Right hindlimb (tissue), 1 donor: ENCODE data around the gene ADAMTS17.

ENCODE experiments used
- DNase-seq: peaks from one replicate; pipeline ENCODE4 v3.0.0-alpha.2; 2018

The ADAMTS17 gene

DNA sequence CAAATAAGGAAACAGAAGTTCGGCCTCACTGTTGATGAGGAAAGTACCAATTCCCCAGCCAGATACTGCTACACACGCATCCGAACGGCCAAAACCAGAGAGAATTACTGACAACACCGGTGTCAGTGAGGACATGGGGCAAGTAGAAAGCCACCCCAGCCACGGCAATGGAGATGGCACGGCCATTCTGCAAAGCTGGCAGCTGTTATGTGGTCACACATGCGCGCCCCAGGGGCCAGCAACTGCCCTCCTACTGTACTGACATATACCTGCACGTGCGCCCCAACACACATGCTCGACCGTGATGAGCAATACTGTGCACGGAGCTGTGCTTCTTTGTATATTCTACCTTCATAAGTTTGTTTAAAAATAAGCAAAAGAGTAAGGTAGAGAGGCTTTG, 217.4 kb downstream of the ADAMTS17 start:
- DNase-seq: no peak

DNA sequence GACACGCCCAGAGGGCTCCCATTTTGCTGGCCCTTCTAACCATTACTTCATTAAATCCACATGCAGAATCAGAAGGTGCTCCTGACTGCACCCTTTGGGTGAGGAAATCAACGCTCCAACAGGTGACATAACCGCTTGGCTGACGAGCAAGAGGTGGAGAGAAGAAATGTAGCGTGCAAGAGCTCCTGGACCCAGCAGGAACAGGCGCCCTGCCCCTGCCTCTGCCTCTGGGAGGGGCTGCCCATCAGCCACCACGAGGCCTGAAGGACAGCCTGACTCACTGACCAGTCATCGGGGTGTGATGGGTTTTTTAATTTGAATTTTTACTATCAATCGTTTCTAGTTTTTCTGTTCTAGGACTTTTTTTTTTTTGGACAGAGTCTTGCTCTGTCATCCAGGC, 218.2 kb downstream of the ADAMTS17 start:
- DNase-seq: no peak

DNA sequence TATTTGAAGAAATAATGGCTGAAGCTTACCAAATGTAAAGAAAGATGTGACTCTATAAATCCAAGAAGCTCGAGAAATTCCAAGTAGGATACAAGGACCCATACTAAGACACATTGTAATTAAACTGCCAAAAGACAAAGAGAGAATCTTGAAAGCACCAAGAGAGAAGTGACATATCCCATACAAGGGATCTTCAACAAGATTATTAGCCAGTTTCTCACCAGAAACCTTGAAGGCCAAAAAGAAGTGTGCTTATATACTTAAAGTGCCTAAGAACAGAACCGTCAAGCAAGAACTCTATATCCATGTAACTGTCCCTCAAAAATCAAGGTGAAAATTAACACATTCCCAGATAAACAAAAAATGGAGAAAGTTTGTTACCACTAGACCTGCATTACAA, 220.5 kb downstream of the ADAMTS17 start:
- DNase-seq: no peak

DNA sequence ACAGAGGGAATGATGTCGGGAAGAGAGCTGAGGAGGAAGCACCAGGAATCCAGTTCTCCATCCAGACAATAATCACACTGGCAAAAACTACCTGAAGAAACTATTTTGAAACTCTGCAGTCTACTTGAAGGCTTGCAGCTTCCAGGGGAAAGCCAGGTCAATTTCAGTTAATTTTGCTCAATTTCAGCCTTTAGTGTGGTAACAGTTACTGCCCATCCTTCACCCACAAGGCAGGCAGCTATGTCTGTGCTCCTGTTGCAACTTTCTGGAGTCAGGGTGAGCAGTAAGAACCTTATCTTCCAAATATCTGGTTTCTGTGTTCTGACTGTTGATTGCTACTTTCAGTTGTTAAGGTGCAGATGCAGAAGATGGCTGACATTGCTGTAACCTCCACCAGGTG, 221.7 kb downstream of the ADAMTS17 start:
- DNase-seq: no peak

DNA sequence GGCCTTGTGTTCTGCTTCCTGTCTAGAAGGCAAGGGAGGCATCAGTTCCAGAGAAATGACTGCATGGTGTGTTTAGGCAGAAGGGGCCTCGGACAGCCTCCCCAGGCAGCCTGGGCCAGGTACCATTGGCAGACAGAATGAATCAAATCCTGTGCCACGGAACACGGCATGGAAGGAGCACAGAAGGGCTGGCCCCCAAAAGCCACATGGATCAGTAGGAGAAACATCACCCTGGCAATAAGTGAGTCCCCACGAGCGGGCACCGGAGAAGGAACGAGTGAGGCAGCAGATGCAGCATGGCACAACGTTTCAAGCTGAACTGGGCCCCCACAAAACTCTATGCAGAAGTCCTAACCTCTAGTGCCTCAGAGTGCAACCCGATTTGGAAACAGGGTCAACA, 223.2 kb downstream of the ADAMTS17 start:
- no peak for DNase-seq

DNA sequence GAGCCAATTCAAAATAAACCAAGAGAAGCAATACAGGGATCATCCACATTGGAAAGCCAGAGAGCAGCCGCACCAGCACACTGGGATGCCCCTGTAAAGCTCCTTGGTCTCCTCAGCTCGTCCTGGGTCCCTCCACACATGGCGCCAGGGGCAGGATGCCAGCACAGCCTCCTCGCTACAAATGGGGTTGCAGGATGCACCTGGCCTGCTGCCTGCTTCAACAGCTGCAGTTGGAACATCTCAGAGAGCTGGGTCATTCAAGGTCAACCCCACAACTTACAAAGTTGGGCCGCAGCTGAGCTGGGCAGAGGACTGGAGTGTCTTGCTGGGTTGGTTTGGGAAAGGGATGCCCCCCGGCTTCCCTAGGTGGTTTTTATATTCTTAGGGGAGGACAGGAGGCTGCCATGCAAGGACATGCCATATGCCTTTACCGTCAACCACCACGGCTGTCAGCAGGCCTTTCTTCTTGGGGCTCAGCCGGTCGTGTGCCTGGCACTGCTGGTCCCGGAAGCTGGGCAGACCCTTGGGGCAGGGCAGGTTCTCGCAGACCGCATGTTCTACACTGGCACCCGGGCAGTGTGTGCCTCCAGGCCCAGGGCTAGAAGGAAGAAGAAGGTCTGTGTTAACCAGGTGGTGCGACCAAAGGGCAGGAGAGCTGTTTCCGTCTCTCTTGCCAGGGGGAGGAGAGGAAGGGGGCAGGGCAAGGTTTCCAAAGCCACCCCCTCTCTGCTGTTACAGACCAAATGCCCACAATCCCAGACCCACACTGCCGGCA, 225.2 kb downstream of the ADAMTS17 start:
- DNase-seq: peak; percentile 82

DNA sequence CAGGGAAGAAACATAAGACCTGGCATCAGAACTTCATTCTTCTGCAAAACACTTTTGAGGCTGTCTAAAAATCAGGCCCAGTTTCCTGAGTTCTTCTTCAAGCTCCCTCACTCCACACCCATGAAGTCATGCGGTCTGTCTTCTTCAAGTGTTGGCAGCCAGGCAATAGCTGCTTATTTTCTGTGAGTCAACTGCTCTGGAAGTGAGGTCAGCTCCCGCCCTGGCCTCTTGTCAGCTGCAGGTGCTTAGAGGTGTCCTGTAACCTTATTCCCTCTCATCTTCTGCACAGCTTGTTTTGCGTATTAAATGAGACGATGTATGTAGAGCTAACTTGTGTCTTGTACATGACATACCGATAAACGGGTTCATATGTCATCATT, 226.1 kb downstream of the ADAMTS17 start:
- no peak for DNase-seq

DNA sequence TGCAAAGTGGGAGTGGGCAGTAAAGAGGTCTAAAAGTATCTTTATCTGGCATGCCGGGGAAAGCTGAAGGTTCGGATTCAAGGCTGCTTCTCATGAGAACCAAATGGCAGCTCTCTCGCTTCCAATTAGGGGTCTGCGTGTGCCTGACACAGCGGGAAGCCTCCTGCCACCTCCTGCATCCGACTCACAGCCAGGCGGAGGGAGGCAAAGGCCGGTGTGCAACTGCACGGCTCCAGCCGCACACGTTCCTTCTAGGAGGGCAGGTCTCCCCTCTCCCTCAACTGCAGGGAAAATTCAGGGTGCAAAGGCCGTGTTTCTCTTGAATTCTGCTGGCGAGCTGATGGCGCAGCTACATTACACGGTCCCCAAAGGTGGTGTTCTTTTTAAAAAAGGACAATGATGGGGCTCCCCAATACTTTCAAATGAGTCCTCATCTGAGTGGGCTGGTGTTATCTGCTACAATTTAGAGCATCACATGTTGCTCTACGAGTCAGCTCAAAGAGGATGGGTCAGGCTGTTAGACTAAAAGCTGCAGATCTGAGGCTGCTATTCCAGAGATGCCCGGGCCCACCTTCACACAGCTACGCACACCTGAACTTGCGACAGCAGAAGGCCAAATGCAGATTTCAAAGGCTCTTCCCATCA, 226.6 kb downstream of the ADAMTS17 start:
- DNase-seq: no peak

DNA sequence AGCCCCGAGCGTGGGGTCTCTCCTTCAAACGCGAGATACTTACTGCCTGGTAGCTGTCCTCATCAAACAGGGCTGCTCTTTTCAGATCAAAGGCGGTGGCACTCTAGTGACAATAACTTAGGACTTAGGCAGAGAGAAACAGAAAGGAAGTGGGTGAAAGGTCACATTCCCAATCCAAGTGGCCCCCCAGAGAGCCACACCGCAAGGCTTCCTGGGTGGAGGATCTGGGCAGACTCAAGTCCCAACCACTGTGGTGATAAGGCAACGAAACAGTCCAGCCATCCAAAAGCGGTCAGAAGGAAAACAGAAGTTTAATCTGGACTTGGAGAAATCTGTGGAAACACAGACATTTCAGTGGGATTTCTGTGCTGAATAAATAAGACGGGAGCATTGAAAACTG, 227.2 kb downstream of the ADAMTS17 start:
- peak; percentile 53 for DNase-seq

DNA sequence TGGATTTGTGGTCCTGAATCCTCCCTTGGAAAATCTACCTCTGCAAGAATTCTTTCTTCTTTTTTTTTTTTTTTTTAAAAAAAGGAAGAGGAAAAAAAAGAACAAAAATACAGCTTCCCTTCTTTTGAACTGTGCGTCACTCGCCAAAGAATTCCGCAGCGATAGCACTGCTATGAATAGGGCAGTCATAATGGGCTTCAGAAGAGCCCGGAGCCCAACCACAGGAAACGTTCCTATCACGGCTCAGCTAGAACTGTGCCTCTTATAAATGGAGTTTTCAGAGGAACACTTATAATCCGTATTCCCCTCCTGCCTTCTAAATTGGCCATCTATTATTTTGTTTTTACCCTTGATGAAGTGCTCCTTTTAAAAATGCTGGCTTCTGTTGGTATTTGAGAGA, 227.7 kb downstream of the ADAMTS17 start:
- peak; percentile 77 for DNase-seq

DNA sequence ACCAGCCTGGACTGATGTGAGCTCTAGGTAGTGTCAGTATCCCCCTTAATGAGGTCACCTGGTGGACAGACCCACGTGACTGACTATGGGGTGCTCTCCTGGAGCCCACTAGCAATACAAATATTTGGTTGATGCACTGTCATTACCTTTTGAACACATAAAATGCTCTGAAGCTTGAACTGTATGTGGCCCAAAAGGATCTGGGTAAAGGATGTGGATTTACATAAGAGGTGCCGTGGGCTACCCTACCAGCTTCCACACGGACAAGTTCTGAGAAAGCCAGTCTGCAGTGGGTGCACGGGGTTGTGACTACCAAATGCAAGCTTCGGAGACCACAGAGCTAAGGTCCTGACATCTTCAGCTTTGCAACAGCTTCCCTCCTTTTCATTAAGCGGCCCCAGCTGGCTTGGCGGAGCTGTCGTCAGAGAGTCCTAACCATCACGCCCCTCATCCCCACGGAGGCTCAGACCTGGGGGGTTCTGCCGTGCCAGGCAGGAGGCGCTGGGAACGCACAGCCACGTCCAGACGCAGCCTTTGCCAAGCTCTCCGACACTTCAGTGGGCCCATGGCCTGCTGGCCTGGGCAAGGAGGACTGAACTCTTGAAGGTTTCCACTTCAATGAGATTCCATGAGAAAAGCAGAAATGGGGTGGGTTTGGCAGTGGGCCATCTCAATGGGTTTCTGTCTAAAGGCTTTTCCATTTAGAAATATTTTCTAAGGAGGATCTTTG, 228.3 kb downstream of the ADAMTS17 start:
- peak; percentile 81 for DNase-seq

DNA sequence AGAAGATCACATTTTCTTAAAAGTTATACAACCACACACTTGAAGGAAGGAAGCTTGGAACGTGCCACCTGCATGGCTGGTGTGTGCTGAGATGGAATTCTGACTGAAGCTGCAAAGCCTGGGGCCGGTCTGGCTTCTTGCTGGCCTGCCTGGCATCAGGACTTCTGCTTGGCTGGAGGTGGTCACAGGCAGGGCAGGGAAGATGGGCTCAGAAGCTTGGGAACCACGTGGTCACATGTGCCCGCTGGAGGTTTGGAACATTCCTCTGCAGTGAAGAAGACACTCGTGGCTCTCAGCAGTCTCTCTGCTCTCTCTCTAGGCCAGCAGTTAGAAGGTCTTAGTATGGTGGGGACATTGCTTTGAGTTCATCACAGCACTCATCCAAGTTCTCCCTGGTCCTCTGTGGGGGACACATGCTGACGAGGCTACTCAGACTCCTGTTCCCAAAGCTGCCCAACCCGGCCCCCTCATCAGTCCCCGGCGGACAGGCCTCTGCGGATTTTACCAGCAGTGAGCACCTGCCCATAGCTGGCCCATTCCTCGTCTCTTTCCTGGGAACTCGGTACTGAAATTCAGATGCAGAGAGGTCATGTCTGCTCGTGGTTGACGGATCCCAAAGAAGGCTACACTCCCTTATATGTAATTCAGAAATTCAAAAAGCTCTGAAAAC, 229.0 kb downstream of the ADAMTS17 start:
- no peak for DNase-seq

DNA sequence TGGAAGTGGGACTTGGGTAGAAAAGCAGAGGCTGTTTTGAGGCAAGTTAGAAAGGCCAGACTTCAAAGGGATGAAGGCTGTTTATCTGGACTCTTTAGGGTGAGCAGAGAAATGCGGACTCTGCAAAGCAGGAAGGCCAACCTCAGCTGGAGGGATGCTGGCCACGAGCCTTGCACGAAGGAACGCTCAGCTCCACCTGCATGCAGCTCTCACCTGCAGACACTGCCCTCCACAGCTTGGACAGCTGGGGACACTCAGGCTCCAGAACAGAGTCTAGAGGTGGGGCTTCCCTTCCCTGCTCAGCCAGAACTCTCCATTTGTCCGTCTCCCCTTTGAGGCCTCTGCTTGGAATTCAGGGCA, 229.7 kb downstream of the ADAMTS17 start:
- no peak for DNase-seq

DNA sequence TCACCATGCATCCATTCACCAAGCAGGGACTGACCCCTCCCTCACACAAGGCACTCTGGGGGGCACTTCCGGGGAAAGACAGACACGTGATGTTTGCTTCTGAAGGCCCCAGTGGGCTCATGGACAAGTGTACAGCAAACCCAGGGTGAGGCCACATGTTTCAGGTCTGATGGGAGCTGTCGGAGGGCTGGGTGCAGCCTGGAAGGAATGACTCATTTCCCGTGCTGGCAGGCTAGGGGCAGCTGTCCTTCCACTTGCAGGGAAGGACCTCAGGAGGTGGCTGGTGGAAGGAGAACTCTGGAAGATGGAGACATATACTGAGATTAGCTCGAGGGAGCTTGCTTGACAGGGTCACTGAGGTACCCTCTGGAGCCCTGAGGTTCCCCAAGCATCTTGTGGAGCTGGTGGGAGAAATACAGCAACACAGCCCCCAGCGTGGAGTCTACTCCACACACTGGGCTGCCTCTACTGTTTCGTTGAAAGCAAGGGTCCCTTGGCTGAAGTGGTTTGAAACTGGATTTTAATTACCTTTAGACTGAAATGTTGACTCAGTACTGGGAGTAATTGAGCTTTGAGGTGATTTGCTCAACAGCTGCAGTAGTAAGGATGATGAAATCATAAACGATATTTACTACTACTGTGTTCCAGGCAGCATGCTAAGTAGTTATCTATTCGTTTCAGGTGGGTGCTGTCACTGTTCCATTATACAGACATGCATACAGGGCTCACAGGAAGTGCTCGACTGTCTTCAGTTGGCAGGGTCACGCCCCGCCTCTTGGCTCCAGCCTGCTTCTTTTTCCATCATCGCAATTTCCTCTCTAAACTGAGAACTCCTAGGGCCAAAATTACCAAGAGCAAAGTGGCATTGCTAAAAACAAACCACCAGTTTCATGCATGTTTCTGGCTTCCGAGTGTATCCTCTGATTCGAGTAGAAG, 230.4 kb downstream of the ADAMTS17 start:
- peak; percentile 67 for DNase-seq

DNA sequence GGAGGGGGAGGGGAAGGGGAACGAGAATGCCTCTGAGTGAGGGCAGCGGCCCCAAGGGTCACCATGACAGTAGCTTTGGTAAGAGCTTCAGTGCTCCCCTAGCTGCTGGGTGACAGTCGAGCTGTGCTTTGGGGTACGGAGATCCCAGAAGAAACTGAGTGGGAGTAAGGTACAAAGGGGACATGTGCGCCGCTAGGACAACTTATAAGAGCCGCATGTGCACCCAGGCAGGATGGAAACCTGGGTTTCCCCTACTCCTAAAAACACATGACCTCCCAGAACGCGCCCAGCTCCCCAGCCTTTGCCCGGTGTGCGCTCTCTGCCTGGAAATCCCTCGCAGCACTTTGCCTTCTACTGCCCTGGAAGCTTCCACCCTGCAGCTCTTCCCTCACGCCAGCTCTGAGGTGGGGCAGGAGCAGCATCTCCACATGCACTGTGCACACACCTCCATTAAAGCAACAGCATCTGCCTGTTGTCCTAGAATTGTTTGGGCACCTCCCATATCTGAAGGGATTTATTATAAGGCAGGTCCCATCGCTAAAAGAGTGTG, 232.2 kb downstream of the ADAMTS17 start:
- no peak for DNase-seq

DNA sequence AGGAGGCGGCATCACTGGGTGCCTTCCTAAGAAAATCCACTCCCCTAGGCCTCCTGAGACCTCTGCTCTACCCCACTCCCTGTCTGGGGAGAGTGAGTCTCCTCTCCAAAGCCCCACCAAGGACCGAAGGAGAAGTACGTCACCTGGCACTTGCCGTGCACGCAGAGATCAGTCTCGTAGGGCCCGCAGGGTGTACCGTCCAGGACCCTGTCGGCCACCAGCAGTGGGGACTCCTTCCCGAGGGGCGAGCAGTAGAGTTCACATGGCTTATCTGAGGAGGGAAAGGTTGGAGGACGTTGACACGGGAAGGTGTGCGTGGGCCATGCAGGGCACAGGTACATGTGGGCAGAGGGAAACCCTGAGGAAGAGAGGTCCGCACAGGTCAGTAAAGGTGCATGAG, 232.9 kb downstream of the ADAMTS17 start:
- DNase-seq: no peak

DNA sequence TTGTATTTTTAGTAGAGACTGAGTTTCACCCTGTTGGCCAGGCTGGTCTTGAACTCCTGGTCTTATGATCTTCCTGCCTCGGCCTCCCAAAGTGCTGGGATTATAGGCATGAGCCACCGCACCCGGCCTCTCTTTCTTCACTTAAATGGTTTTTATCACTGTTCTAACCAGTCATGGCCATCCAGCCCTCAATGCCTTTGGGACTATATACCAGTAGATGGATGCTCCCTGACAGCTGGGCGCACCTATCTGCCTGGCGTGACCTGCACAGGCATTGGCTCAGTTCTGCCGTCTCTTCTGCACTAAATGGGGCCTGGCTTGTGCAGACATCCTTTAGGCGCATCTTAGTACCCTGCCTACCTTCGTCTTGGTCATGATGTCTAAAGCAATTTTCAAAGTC, 233.4 kb downstream of the ADAMTS17 start:
- no peak for DNase-seq

DNA sequence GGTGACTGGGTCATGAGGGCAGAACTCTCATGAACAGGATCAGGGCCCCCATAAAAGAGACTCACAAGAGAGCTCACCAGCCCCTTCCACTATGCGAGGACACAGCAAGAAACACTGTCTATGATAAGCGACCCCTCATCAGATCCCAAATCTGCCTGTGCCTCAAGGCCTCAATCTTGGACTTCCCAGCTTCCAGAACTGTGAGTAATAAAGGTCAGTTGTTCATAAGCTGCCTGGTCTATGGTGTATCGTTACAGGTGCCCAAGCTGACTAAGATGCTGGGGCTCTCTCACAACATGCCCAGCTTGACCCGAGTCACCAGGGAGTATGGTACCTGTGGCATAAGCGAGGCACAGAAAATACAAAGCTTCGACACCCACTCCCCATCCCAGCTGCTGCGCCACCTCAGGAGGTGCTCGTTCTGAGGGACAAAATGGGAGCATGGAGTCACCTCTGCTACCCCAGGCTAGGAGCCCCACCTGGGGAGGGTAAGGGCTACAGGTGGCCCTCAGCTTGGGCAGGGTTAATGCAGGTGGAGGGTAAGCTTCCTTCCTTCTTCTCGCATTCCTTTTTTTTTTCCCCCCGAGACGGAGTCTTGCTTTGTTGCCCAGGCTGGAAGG, 234.1 kb downstream of the ADAMTS17 start:
- DNase-seq: no peak

DNA sequence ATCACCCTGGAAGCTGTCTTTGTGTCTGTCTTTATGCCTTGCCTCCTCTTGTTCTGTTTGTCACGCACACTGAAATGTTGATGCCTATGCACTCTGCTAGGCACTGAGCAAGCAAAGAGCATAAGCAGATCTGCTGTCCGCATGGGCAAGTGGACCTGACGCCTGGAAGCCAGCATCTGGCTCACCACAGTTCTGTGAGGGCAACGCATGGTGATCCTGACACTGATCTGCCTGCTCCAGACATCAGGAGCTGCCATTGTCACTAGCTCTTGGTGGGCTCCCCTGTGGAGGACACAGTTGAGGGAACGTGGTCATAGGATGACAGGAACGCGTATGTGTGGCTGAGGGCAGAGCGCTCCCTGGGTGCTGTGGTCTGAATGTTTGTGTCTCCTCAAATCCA, 234.6 kb downstream of the ADAMTS17 start:
- no peak for DNase-seq

DNA sequence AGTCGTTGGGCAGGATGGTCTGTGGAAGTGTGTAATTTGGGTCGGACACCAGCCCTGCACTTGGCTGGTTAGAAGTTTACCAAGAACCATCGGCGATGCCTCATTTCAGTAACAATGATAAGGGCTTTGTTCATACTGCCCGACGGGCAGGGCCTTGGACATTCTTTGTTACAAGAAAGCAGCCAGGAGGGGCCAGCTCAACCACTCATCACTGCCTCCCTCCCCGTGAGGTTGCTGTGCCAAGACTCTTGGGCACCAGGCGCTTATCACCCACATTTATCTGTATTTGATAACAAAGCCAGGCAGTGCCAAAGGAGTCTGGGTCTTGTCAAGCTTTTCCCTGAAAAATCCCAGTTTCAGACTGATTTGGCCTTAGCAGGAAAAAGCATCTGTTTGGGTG, 235.0 kb downstream of the ADAMTS17 start:
- no peak for DNase-seq

DNA sequence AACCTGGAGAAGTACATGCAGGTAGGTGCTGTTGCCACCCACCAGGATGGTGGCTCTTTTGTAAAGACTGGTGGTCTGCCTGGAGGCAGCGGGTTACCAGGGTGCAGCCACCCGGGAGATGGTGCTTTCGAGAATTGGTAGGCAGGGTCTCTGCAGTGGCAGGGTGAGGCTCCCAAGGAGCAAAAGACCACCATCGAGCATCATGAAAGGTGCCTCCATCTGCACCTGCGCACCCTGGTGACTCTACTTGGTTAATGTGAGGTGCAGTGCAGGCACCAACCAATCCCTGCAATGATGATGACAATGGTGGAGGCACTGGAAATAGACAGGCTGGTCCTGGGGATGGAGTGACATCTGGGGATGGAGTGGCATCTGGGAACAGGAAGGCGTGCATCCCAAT, 236.7 kb downstream of the ADAMTS17 start:
- DNase-seq: no peak

DNA sequence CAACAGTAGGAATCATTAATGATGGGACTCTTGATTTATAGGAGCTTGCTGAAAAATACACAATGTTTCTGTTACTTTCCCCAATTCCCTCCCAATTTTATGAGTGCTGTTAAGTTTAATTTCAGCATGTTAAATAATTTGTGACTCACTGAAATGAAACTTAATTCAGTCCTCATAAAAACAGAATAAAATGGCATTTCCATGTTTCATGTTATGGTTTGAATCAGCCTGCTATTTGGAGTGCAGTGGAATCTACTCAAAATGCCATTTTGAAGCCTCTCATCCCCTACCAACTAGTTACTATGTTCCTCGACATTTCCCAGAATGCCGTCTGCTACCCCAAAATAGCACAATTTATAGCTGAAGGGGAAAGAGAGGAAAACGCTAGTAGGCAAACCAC, 237.5 kb downstream of the ADAMTS17 start:
- no peak for DNase-seq
